K562 (cell line): ENCODE measurements around the gene MCCC2. TPM values are rescaled to one million over a fixed set of nuclear protein-coding genes. Genes with fewer than 3 reads are reported as not detected.

Experiments used
- BACH1 ChIP-seq: fragments of 200-800 bp; sonication (Bioruptor generic); IDR thresholded peaks from 2 replicates; pipeline ENCODE4 v1.6.1; 2016; ENCODE audit warnings: missing genetic modification characterization, missing compliant biosample characterization
- E2F3 ChIP-seq: fragments of 250-450 bp; sonication (Bioruptor Pico); IDR thresholded peaks from 2 replicates; pipeline ENCODE4 v1.4.0; 2020; ENCODE audit warnings: mild to moderate bottlenecking
- EGR1 ChIP-seq: fragments of 450-650 bp; conservative IDR thresholded peaks from 2 replicates; pipeline ENCODE4 v1.6.1; 2017; ENCODE audit warnings: mild to moderate bottlenecking
- FOXP1 ChIP-seq: sonication (generic); formaldehyde crosslinking; IDR thresholded peaks from 2 replicates; pipeline ENCODE4 v1.8.0; 2022; ENCODE audit warnings: mild to moderate bottlenecking, missing genetic modification reagents
- FUS ChIP-seq: fragments of 200-400 bp; formaldehyde crosslinking; optimal IDR thresholded peaks from 2 replicates; pipeline ENCODE3; 2017; ENCODE audit warnings: low read depth, low read length
- NFATC3 ChIP-seq: fragments of 450-650 bp; IDR thresholded peaks from 2 replicates; pipeline ENCODE4 v1.6.1; 2017; ENCODE audit warnings: mild to moderate bottlenecking
- NR2C1 ChIP-seq, 2 experiments: fragments of 450-650 bp; IDR thresholded peaks; 2 replicates each; pipeline ENCODE4 v1.6.1; 2017; ENCODE audit warnings: mild to moderate bottlenecking in 2 of 2, antibody characterized with exemption in 1 of 2, inconsistent platforms in 1 of 2, missing compliant biosample characterization in 1 of 2, missing genetic modification characterization in 1 of 2
- RBM34 ChIP-seq: fragments of 200-400 bp; formaldehyde crosslinking; IDR thresholded peaks from 2 replicates; pipeline ENCODE4 v1.6.1; 2018; ENCODE audit warnings: low read length, borderline replicate concordance; ENCODE audit not compliant: insufficient read depth
- TAF7 ChIP-seq: fragments of 450-650 bp; IDR thresholded peaks from 2 replicates; pipeline ENCODE4 v1.6.1; 2016; ENCODE audit warnings: missing genetic modification characterization, missing compliant biosample characterization
- TGIF2 ChIP-seq: sonication (generic); formaldehyde crosslinking; IDR thresholded peaks from 2 replicates; pipeline ENCODE4 v1.8.1; 2022; ENCODE audit warnings: mild to moderate bottlenecking, missing genetic modification reagents, moderate library complexity
- ZNF174 ChIP-seq: fragments of 250-450 bp; sonication (Bioruptor Pico); IDR thresholded peaks from 2 replicates; pipeline ENCODE4 v1.4.0; 2020; ENCODE audit warnings: mild to moderate bottlenecking
- ZNF175 ChIP-seq: fragments of 200-800 bp; sonication (Bioruptor generic); IDR thresholded peaks from 2 replicates; pipeline ENCODE4 v1.6.1; 2016; ENCODE audit warnings: low read depth, mild to moderate bottlenecking, missing genetic modification characterization, missing compliant biosample characterization
- ZNF239 ChIP-seq: fragments of 250-450 bp; sonication (Bioruptor Pico); IDR thresholded peaks from 2 replicates; pipeline ENCODE4 v1.4.0; 2020; ENCODE audit warnings: mild to moderate bottlenecking
- ZNF282 ChIP-seq: sonication (generic); formaldehyde crosslinking; IDR thresholded peaks from 2 replicates; pipeline ENCODE4 v1.8.1; 2023; ENCODE audit warnings: missing genetic modification reagents
- ZNF668 ChIP-seq: fragments of 250-450 bp; sonication (Bioruptor Pico); IDR thresholded peaks from 2 replicates; pipeline ENCODE4 v1.8.0; 2022; ENCODE audit warnings: mild to moderate bottlenecking, inconsistent platforms
- ZNF695 ChIP-seq: fragments of 450-650 bp; formaldehyde crosslinking; IDR thresholded peaks from 2 replicates; pipeline ENCODE4 v1.4.0; 2020; ENCODE audit warnings: mild to moderate bottlenecking, moderate library complexity
- ZNF79 ChIP-seq: fragments of 250-450 bp; sonication (Bioruptor Pico); IDR thresholded peaks from 2 replicates; pipeline ENCODE4 v1.4.0; 2020; ENCODE audit warnings: low read depth, mild to moderate bottlenecking, moderate library complexity
- ZSCAN29 ChIP-seq: fragments of 450-650 bp; IDR thresholded peaks from 2 replicates; pipeline ENCODE4 v1.6.1; 2017
- polyA plus RNA-seq, 8 experiments: library from polyadenylated mRNA; depleted of rRNA in 4 of 8; stranded (reverse) in 5 of 8; unstranded in 3 of 8; fragments of >200 nt; fragmentation: Nextera tagmentation in 2 of 8; fragmentation: Illumina TruSeq in 1 of 8; extraction: Ambion mirVana in 2 of 8; extraction: Trizol in 1 of 8; gene quantifications; 2 replicates each; pipeline versions ENCODE4 v1.2.1 to v1.2.3, GENCODE V29; 2011 to 2014; ENCODE audit warnings: inconsistent platforms in 1 of 8, missing spikeins in 1 of 8
- total RNA-seq, 7 experiments: library from RNA; depleted of rRNA in 6 of 7; stranded (reverse); fragments of >200 nt in 6 of 7; fragmentation: Illumina TruSeq in 2 of 7; extraction: Trizol in 2 of 7; gene quantifications; 2 replicates each; pipeline versions ENCODE4 v1.2.1 to v1.2.3, GENCODE V29; 2011 to 2021; ENCODE audit warnings: low replicate concordance in 1 of 7
- TF ChIP-seq, protein P1 (sequence below): IDR thresholded peaks from 2 replicates; pipeline ENCODE4 v1.6.1; 2011; ENCODE audit not compliant: insufficient read length; ENCODE audit errors: extremely low read depth
- TF ChIP-seq, protein P2 (sequence below): fragments of 450-650 bp; IDR thresholded peaks from 2 replicates; pipeline ENCODE4 v1.6.1; 2016; ENCODE audit warnings: mild to moderate bottlenecking
- TF ChIP-seq, protein P3 (sequence below): sonication (generic); formaldehyde crosslinking; IDR thresholded peaks from 2 replicates; pipeline ENCODE4 v1.8.1; 2023; ENCODE audit warnings: mild to moderate bottlenecking, missing genetic modification reagents

Gene MCCC2
- total and polyA plus RNA-seq, 9 of the 15 experiments (the other 6 are each of a cell fraction or from before 2014, with no cell fraction given): 17.1 to 77.9 (median 52.5) TPM

DNA sequence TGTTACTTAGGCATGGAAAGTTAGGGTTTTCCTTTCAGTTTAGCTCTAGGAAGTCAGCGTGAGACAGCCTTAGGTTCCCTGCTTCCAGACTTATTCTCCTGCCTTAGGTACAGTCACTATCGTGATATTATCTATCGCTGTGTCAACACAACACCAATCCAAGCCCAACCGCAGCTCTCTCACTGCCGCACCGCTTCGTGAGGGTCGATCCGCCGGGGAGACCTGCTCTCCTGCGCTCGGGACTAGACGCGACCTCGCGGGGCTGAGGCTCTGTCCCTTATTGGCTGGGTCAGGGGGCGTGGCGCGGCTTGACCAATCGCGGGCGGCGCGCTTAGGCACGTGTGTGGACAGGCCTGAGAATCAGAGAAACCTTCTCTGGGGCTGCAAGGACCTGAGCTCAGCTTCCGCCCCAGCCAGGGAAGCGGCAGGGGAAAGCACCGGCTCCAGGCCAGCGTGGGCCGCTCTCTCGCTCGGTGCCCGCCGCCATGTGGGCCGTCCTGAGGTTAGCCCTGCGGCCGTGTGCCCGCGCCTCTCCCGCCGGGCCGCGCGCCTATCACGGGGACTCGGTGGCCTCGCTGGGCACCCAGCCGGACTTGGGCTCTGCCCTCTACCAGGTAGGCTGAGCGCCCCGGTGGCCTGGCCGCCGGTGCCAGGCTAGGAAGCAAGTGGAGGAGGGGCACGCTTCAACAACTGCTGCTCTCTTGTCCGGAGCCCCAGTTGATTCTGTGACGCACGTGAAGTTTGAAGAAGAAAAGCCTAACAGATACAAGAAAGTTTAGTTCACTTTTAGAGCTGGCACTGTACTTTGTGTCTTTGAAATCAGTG, at the start of gene MCCC2 (continued):
- TF ChIP-seq, protein P1, sequence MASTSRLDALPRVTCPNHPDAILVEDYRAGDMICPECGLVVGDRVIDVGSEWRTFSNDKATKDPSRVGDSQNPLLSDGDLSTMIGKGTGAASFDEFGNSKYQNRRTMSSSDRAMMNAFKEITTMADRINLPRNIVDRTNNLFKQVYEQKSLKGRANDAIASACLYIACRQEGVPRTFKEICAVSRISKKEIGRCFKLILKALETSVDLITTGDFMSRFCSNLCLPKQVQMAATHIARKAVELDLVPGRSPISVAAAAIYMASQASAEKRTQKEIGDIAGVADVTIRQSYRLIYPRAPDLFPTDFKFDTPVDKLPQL: no peak
- TF ChIP-seq E2F3 (CRISPR knock-in tag) (no peak; the same call in 1 of the 2 replicates), ZNF79 (CRISPR knock-in tag) (no peak), ZNF175 (CRISPR knock-in tag) (0 out of 2 replicates have a peak, but pooled peaks have one; percentile 40), RBM34 (no peak), ZNF239 (CRISPR knock-in tag) (no peak), EGR1 (peak; percentile 57), FUS (no peak), ZNF174 (CRISPR knock-in tag) (no peak), ZSCAN29 (no peak), NFATC3 (peak; percentile 42; the same call in 1 of the 2 replicates), ZNF695 (CRISPR knock-in tag) (no peak), ZNF282 (CRISPR knock-in tag) (no peak), ZNF668 (no peak), FOXP1 (CRISPR knock-in tag) (peak; percentile 65; the same call in 1 of the 2 replicates), TAF7 (tag) (no peak), BACH1 (no peak), NR2C1 (IDR thresholded peaks at IDR 0.05) (0 out of 2 replicates have a peak, but pooled peaks have one; percentile 29), NR2C1 (tag; IDR thresholded peaks at IDR 0.05) (no peak; the same call in 1 of the 2 replicates), TGIF2 (CRISPR knock-in tag) (0 out of 2 replicates have a peak, but pooled peaks have one; percentile 35)
- TF ChIP-seq, protein P2, sequence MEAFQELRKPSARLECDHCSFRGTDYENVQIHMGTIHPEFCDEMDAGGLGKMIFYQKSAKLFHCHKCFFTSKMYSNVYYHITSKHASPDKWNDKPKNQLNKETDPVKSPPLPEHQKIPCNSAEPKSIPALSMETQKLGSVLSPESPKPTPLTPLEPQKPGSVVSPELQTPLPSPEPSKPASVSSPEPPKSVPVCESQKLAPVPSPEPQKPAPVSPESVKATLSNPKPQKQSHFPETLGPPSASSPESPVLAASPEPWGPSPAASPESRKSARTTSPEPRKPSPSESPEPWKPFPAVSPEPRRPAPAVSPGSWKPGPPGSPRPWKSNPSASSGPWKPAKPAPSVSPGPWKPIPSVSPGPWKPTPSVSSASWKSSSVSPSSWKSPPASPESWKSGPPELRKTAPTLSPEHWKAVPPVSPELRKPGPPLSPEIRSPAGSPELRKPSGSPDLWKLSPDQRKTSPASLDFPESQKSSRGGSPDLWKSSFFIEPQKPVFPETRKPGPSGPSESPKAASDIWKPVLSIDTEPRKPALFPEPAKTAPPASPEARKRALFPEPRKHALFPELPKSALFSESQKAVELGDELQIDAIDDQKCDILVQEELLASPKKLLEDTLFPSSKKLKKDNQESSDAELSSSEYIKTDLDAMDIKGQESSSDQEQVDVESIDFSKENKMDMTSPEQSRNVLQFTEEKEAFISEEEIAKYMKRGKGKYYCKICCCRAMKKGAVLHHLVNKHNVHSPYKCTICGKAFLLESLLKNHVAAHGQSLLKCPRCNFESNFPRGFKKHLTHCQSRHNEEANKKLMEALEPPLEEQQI: no peak
- TF ChIP-seq, protein P3, sequence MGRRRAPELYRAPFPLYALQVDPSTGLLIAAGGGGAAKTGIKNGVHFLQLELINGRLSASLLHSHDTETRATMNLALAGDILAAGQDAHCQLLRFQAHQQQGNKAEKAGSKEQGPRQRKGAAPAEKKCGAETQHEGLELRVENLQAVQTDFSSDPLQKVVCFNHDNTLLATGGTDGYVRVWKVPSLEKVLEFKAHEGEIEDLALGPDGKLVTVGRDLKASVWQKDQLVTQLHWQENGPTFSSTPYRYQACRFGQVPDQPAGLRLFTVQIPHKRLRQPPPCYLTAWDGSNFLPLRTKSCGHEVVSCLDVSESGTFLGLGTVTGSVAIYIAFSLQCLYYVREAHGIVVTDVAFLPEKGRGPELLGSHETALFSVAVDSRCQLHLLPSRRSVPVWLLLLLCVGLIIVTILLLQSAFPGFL (CRISPR knock-in tag): no peak
